ENCODE measurements around the gene SEMA6B.

DNA sequence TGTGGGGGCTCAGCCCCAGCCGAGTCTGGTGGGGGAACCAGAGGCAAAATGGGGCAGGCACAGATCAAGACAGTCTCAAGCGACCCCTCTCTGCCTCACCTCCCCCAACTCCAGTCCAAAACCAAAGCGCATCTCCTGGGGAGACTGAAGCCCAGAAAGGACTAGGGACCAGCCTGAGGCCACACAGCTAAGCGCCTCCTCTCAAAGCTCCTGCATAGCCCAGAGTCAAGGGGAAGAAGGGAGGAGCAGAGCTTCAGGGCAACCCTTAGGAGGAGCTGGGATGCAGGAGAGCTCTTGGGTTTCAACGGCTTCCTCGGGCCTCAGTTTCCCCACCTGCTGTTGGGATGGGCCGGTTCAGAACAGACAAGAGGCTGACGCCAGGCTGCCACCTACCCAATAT, 19.9 kb upstream of the SEMA6B start:
- TF ChIP-seq, protein P1, sequence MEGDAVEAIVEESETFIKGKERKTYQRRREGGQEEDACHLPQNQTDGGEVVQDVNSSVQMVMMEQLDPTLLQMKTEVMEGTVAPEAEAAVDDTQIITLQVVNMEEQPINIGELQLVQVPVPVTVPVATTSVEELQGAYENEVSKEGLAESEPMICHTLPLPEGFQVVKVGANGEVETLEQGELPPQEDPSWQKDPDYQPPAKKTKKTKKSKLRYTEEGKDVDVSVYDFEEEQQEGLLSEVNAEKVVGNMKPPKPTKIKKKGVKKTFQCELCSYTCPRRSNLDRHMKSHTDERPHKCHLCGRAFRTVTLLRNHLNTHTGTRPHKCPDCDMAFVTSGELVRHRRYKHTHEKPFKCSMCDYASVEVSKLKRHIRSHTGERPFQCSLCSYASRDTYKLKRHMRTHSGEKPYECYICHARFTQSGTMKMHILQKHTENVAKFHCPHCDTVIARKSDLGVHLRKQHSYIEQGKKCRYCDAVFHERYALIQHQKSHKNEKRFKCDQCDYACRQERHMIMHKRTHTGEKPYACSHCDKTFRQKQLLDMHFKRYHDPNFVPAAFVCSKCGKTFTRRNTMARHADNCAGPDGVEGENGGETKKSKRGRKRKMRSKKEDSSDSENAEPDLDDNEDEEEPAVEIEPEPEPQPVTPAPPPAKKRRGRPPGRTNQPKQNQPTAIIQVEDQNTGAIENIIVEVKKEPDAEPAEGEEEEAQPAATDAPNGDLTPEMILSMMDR (conservative IDR thresholded peaks at IDR 0.05) = no peak
- TF ChIP-seq ZFX (IDR thresholded peaks at IDR 0.05) = no peak
